Smooth muscle cell (in vitro differentiated cells): ENCODE data around the gene C16orf86. TPM values are rescaled to one million over a fixed set of nuclear protein-coding genes. Genes with fewer than 3 reads are reported as not detected.

Experiments
- DNase-seq: peaks from one replicate; lab custom pipeline; 2025; ENCODE audit not compliant: unreplicated experiment; lab: John Stamatoyannopoulos, UW
- H2AFZ ChIP-seq: fragments of 200-600 bp; sonication (generic); 2 replicates; pipeline ENCODE4 v1.6.0; 2016; ENCODE audit warnings: antibody characterized with exemption, low read depth, mild to moderate bottlenecking
- H3F3A ChIP-seq: fragments of 200-600 bp; sonication (generic); 2 replicates; pipeline ENCODE4 v1.6.0; 2017; ENCODE audit warnings: antibody characterized with exemption, low read depth
- H3K27ac ChIP-seq: fragments of 200-600 bp; sonication (generic); 2 replicates; pipeline ENCODE4 v1.5.1; 2016; ENCODE audit warnings: low read depth, mild to moderate bottlenecking
- H3K27me3 ChIP-seq: fragments of 200-600 bp; sonication (generic); 2 replicates; pipeline ENCODE4 v1.6.1; 2016; ENCODE audit warnings: low read depth, mild to moderate bottlenecking
- H3K36me3 ChIP-seq: fragments of 200-600 bp; sonication (generic); 2 replicates; pipeline ENCODE4 v1.5.1; 2016; ENCODE audit warnings: low read depth
- H3K4me1 ChIP-seq: fragments of 200-600 bp; sonication (generic); 2 replicates; pipeline ENCODE4 v1.5.1; 2016; ENCODE audit warnings: low read depth
- H3K4me2 ChIP-seq: fragments of 200-600 bp; sonication (generic); 2 replicates; pipeline ENCODE4 v1.6.0; 2016; ENCODE audit warnings: mild to moderate bottlenecking
- H3K4me3 ChIP-seq: fragments of 200-600 bp; sonication (generic); 2 replicates; pipeline ENCODE4 v1.5.1; 2016; ENCODE audit warnings: mild to moderate bottlenecking
- H3K79me2 ChIP-seq: fragments of 200-600 bp; sonication (generic); 2 replicates; pipeline ENCODE4 v1.6.0; 2016; ENCODE audit warnings: low read depth, mild to moderate bottlenecking
- H3K9ac ChIP-seq: fragments of 200-600 bp; sonication (generic); 2 replicates; pipeline ENCODE4 v1.6.0; 2016; ENCODE audit warnings: low read depth
- H3K9me3 ChIP-seq: fragments of 200-600 bp; sonication (generic); replicated peaks from 2 replicates; pipeline ENCODE4 v1.5.1; 2016; ENCODE audit warnings: low read depth
- H4K20me1 ChIP-seq: fragments of 200-600 bp; sonication (generic); 2 replicates; pipeline ENCODE4 v1.6.0; 2016; ENCODE audit warnings: low read depth
- WGBS: methylation state at CpG from one replicate; pipeline ENCODE4 v1.1.7; 2016; ENCODE audit warnings: low lambda C conversion rate; 5-methylcytosine and 5-hydroxymethylcytosine counted together
- polyA plus RNA-seq: library from polyadenylated mRNA; unstranded; fragments of >200 nt; fragmentation: Nextera tagmentation; extraction: Ambion mirVana; gene quantifications from 2 replicates; pipeline ENCODE4 v1.2.1, GENCODE V29; 2016
- total RNA-seq: library from RNA; depleted of rRNA; stranded (reverse); fragments of >200 nt; gene quantifications from 2 replicates; pipeline ENCODE4 v1.2.3, GENCODE V29; 2014
- TF ChIP-seq, protein P1 (sequence below): fragments of 200-600 bp; sonication (generic); IDR thresholded peaks from 2 replicates; pipeline ENCODE4 v1.5.1; 2017; ENCODE audit warnings: borderline replicate concordance, mild to moderate bottlenecking, antibody characterized with exemption; ENCODE audit not compliant: insufficient read depth, poor library complexity, severe bottlenecking

C16orf86 gene
- total and polyA plus RNA-seq, 2 experiments from 2014 or later = 3.4 to 8.5 TPM

DNA sequence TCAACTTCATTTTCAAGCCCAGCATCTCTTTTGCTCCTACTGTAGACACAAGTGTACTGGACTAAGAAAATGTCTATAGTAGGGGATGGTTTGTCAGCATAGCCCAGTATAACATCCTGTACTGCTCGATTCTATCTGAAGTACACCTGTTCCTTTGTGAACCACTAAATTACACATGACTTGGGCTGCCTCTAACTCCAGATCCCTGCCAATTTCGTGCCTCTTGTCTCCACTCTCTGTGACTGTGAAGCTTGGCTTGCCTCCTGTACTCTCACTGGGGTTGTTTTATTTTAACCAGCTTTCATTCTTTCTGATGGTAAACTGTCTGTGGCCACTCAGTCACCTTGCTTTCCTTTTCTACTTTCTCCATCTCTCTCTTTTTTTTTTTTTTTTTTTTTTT lies 28.0 kb downstream of the C16orf86 start:
- no peak overlapping the region for H3K9ac ChIP-seq
- TF ChIP-seq, protein P1, sequence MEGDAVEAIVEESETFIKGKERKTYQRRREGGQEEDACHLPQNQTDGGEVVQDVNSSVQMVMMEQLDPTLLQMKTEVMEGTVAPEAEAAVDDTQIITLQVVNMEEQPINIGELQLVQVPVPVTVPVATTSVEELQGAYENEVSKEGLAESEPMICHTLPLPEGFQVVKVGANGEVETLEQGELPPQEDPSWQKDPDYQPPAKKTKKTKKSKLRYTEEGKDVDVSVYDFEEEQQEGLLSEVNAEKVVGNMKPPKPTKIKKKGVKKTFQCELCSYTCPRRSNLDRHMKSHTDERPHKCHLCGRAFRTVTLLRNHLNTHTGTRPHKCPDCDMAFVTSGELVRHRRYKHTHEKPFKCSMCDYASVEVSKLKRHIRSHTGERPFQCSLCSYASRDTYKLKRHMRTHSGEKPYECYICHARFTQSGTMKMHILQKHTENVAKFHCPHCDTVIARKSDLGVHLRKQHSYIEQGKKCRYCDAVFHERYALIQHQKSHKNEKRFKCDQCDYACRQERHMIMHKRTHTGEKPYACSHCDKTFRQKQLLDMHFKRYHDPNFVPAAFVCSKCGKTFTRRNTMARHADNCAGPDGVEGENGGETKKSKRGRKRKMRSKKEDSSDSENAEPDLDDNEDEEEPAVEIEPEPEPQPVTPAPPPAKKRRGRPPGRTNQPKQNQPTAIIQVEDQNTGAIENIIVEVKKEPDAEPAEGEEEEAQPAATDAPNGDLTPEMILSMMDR = no peak
- no peak overlapping the region for H3K4me3 ChIP-seq
- DNase-seq = no peak
- no peak overlapping the region for H3K27ac ChIP-seq
- H4K20me1 ChIP-seq = peaks cover 41% of the 10 kb centered on the region
- H3K27me3 ChIP-seq = no peaks in the 10 kb centered on the region
- 96% methylated on average over 2 of the region's 2 CpGs for WGBS
- no peak overlapping the region for H3K4me2 ChIP-seq
- H3K4me1 ChIP-seq = no peaks in the 10 kb centered on the region
- H2AFZ ChIP-seq = no peak overlapping the region
- H3F3A ChIP-seq = no peaks in the 10 kb centered on the region
- no peaks in the 10 kb centered on the region for H3K9me3 ChIP-seq
- H3K79me2 ChIP-seq = peaks cover 25% of the 10 kb centered on the region
- no peaks in the 10 kb centered on the region for H3K36me3 ChIP-seq

DNA sequence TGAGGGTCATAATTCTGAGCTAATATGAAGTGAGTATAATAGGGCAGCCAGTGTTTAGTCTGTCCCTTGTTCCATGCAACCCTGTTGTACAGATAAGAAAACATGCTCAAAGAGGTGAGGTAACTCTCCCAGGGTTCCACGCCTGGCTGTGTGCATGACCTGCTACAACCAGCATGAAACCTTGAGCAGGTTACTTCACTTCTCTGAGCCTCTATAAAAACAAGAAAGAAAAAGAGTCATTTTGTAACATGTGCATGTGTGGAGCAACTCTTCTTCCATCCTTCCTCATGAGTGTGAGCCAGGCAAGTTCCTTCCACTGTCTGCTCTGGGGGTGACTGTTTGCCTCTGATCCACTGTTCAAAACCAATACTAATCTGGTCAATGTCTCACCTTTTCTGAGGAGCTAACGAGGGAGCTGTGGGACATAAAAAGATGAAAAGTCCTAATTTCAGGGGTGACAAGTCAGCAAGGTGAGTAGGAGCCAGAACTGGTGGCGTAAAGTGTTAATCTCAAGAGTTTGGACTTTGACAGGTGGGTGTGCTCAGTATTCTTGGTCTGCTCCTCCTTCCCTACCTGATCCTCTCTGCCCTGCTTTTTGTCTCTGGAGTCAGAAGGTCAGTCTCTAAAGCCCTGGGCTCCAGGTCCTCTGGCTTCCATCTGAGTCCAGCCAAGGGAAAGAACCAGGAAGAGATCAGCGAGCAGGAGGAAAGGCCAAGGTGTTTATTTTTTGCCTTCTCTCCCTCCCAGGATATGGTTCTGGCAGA lies 31.0 kb downstream of the C16orf86 start:
- Histone ChIP-seq H3K4me1 (no peaks in the 10 kb centered on the region), H3K79me2 (peaks cover 23% of the 10 kb centered on the region), H3K9ac (no peak overlapping the region), H2AFZ (no peak overlapping the region), H3F3A (no peaks in the 10 kb centered on the region), H3K4me3 (no peak overlapping the region), H3K27ac (peak overlapping the region; percentile 71), H3K36me3 (no peaks in the 10 kb centered on the region), H3K4me2 (no peak overlapping the region), H4K20me1 (peaks cover 25% of the 10 kb centered on the region), H3K9me3 (no peaks in the 10 kb centered on the region), H3K27me3 (no peaks in the 10 kb centered on the region)
- TF ChIP-seq, protein P1 = no peak
- WGBS = 77% methylated on average over 4 of the region's 4 CpGs
- no peak for DNase-seq

DNA sequence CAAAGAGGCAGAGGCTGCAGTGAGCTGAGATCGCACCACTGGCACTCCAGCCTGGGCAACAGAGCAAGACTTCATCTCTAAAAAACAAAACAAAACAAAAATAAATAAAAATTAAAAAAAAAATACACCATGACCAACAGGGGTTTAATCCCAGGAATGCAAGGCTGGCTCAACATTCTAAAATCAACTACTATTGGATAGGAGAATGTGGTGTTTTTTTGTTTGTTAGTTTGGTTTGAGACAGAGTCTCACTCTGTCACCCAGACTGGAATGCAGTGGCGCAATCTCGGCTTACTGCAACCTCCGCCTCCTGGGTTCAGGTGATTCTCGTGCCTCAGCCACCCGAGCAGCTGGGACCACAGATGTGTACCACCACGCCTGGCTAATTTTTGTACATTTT lies 32.7 kb downstream of the C16orf86 start:
- Histone ChIP-seq H3K79me2 (peaks cover 29% of the 10 kb centered on the region), H3K9me3 (no peaks in the 10 kb centered on the region)
- 96% methylated on average over 7 of the region's 7 CpGs for WGBS

More for the DNA sequence above, 32.7 kb downstream of the C16orf86 start:
- DNase-seq = no peak
- Histone ChIP-seq H3K4me1 (no peaks in the 10 kb centered on the region), H3K9ac (no peak overlapping the region), H3K36me3 (no peaks in the 10 kb centered on the region), H3K4me3 (no peak overlapping the region), H4K20me1 (peaks cover 26% of the 10 kb centered on the region), H3F3A (no peaks in the 10 kb centered on the region), H2AFZ (no peak overlapping the region), H3K4me2 (no peak overlapping the region), H3K27ac (no peak overlapping the region), H3K27me3 (no peaks in the 10 kb centered on the region)
- TF ChIP-seq, protein P1 = no peak
